ENCODE results near the gene LRRK1. TPM values are rescaled to one million over a fixed set of nuclear protein-coding genes. Genes with fewer than 3 reads are reported as not detected.

The LRRK1 gene
- total and polyA plus RNA-seq, 2 of the 13 experiments (the other 11 are each of a cell fraction or from before 2014, with no cell fraction given): 0.13 to 1.2 TPM

DNA sequence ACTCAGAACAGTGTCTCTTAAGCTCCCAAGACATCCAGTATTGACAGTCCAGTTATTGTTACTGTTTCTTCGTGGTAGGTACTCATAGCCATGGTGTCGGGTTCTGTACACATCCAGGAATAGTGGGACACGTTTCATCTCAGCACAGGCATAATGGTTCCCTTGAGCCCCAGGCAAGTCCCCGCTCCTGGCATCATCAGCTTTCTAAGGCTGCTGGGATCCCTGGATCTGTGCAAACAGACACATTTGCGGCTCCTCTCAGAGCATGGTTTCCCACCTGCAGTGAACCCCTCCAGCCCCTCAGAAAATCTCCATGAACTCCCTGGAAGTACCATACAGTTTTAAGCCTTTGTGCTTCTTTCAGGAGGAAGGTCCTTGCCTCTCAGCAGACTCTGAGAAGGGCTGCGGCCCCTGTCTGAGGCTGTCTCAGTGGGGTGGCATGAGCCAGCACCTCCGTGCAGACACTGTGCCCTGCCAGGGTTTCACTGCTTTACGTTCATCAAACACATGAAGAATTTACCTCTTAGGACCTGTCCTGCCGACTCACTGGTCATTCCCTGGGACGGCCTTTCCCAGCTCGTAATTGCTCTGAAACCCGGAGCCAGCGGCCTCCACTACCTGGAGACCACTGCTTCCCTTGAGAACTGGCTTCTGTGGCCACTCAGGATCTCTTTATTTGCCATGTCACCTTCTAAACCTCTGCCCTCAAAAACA lies 124.9 kb downstream of the LRRK1 start:
- ATAC-seq: no peak

More for the DNA sequence above, 124.9 kb downstream of the LRRK1 start:
- intact Hi-C loops (cut with micrococcal nuclease; ENCODE audit: unreplicated experiment) (no loop called here), in situ Hi-C loops (cut with HindIII; ENCODE audit: extremely low pct_ligation_motif_present, low pct_unique_long_range_greater_than_20kb) (no loop called here)
- Histone ChIP-seq H3K9ac (ENCODE audit: insufficient read depth, low read depth, low read length) (no peak overlapping the region), H3K79me2 (ENCODE audit: insufficient read depth, low read length) (no peaks in the 10 kb centered on the region), H3K27me3 (ENCODE audit: control insufficient read depth in 1 of 2, insufficient read depth in 2 of 2, low read length in 2 of 2) (no peaks in the 10 kb centered on the region), H3K4me3 (replicated peaks in 1 of 3; ENCODE audit: insufficient read depth in 1 of 3, low read depth in 2 of 3, low read length in 3 of 3) (no peak overlapping the region), H3K36me3 (replicated peaks in 1 of 2; ENCODE audit: control insufficient read depth in 1 of 2, insufficient read depth in 2 of 2, low read length in 2 of 2) (peaks cover 0 to 10% of the 10 kb centered on the region in 2 experiments; a peak in 3 of 5 replicates), H3K9me3 (ENCODE audit: low read length) (no peaks in the 10 kb centered on the region), H2AFZ (ENCODE audit: low read length) (no peak overlapping the region), H3K4me2 (ENCODE audit: low read depth, low read length) (no peak overlapping the region), H3K4me1 (ENCODE audit: insufficient read depth, low read length) (peaks cover 7% of the 10 kb centered on the region; the same call in 1 of the 2 replicates), H4K20me1 (ENCODE audit: insufficient read depth, low read length) (no peaks in the 10 kb centered on the region), H3K27ac (ENCODE audit: extremely low read length, insufficient read depth, low read length) (no peak overlapping the region)
- DNase-seq (ENCODE audit: low spot score): no peak
- CTCF ChIA-PET (ENCODE audit: low intra/inter-chr PET ratio, low total read pairs): no interaction called here
- no peak for TF ChIP-seq GLI4 (CRISPR knock-in tag; IDR thresholded peaks at IDR 0.05; ENCODE audit: borderline replicate concordance)
- TF ChIP-seq, protein P1, sequence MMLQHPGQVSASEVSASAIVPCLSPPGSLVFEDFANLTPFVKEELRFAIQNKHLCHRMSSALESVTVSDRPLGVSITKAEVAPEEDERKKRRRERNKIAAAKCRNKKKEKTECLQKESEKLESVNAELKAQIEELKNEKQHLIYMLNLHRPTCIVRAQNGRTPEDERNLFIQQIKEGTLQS (CRISPR knock-in tag; IDR thresholded peaks at IDR 0.05): no peak
- TF ChIP-seq CCDC6 (CRISPR knock-in tag; IDR thresholded peaks at IDR 0.05): no peak
- TF ChIP-seq KMT2B (CRISPR knock-in tag; IDR thresholded peaks at IDR 0.05): no peak
- TF ChIP-seq, protein P2, sequence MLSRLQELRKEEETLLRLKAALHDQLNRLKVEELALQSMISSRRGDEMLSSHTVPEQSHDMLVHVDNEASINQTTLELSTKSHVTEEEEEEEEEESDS (CRISPR knock-in tag; IDR thresholded peaks at IDR 0.05; ENCODE audit: borderline replicate concordance): no peak
- no peak for TF ChIP-seq SRSF9 (IDR thresholded peaks at IDR 0.05; ENCODE audit: borderline replicate concordance, insufficient read depth, low read depth, low read length, poor library complexity, severe bottlenecking)
- no peak for TF ChIP-seq FOXA1 (IDR thresholded peaks at IDR 0.05)
- TF ChIP-seq FOXA1 (CRISPR knock-in tag; IDR thresholded peaks at IDR 0.05): no peak
- no peak for TF ChIP-seq MIER2 (CRISPR knock-in tag; IDR thresholded peaks at IDR 0.05)
- no peak for TF ChIP-seq ATRX (CRISPR knock-in tag; IDR thresholded peaks at IDR 0.05; ENCODE audit: borderline replicate concordance)
- no peak for TF ChIP-seq ZNF652 (CRISPR knock-in tag; IDR thresholded peaks at IDR 0.05; ENCODE audit: borderline replicate concordance, low read depth)
- TF ChIP-seq, protein P3, sequence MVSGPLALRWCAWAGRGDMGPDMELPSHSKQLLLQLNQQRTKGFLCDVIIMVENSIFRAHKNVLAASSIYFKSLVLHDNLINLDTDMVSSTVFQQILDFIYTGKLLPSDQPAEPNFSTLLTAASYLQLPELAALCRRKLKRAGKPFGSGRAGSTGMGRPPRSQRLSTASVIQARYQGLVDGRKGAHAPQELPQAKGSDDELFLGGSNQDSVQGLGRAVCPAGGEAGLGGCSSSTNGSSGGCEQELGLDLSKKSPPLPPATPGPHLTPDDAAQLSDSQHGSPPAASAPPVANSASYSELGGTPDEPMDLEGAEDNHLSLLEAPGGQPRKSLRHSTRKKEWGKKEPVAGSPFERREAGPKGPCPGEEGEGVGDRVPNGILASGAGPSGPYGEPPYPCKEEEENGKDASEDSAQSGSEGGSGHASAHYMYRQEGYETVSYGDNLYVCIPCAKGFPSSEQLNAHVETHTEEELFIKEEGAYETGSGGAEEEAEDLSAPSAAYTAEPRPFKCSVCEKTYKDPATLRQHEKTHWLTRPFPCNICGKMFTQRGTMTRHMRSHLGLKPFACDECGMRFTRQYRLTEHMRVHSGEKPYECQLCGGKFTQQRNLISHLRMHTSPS (CRISPR knock-in tag; IDR thresholded peaks at IDR 0.05; ENCODE audit: low read depth): no peak
- no peak for TF ChIP-seq ZNF883 (CRISPR knock-in tag; IDR thresholded peaks at IDR 0.05; ENCODE audit: not compliant biosample characterization)
- TF ChIP-seq U2AF2 (IDR thresholded peaks at IDR 0.05; ENCODE audit: low read depth, low read length): no peak
- no peak for TF ChIP-seq ZNF333 (CRISPR knock-in tag; IDR thresholded peaks at IDR 0.05; ENCODE audit: borderline replicate concordance)
- TF ChIP-seq KDM6A (CRISPR knock-in tag; IDR thresholded peaks at IDR 0.05; ENCODE audit: low read depth): no peak
- no peak for TF ChIP-seq GTF3A (CRISPR knock-in tag; conservative IDR thresholded peaks at IDR 0.05)
- POLR2A ChIA-PET: no interaction called here
- BruUV-seq (replicated peaks): no TSS peak
- FAIRE-seq: no peak
- 92% methylated on average over 8 of the region's 13 CpGs for WGBS (ENCODE audit: low lambda C conversion rate)
